Body of pancreas (tissue), 4 donors: Measurements from ENCODE around the gene CCL22. TPM values are rescaled to one million over a fixed set of nuclear protein-coding genes. Genes with fewer than 3 reads are reported as not detected.
"Not testable (repeated sequence)": the region's sequence is repeated elsewhere in the genome, so short reads cannot be mapped to it uniquely, and the experiment has no call there.

Experiments used
- ATAC-seq: fragments of 150-250 bp; one replicate; pipeline ENCODE4 v1.9.1; 2016
- DNase-seq, 4 donors: peaks; one replicate each; pipeline ENCODE4 v3.0.0-alpha.2; 2019
- H3K27ac ChIP-seq, 4 donors: fragments of 200-600 bp; sonication (generic); 1 replicate in 3 of 4; 2 replicates in 1 of 4; pipeline versions ENCODE4 v1.5.1 to v1.6.1; 2016 to 2019; ENCODE audit warnings: mild to moderate bottlenecking in 1 of 4, mixed read lengths in 1 of 4, moderate library complexity in 1 of 4
- H3K27me3 ChIP-seq, 2 donors: fragments of 200-600 bp; sonication (generic); one replicate each; pipeline ENCODE4 v1.6.0; 2016; ENCODE audit warnings: mild to moderate bottlenecking in 1 of 2
- H3K36me3 ChIP-seq, 2 donors: fragments of 200-600 bp; sonication (generic); replicated peaks in 1 of 2; 2 replicates each; pipeline ENCODE4 v1.5.1; 2016; ENCODE audit warnings: low read depth in 2 of 2; ENCODE audit not compliant: insufficient read depth in 1 of 2
- H3K4me1 ChIP-seq: fragments of 200-600 bp; sonication (generic); one replicate; pipeline ENCODE4 v1.6.0; 2016
- H3K4me3 ChIP-seq, 2 donors: fragments of 200-600 bp; sonication (generic); 1 replicate in 1 of 2; 2 replicates in 1 of 2; pipeline ENCODE4 v1.5.1; 2016 to 2019
- H3K9me3 ChIP-seq, 3 donors: fragments of 200-600 bp; sonication (generic); 1 replicate in 2 of 3; 2 replicates in 1 of 3; pipeline ENCODE4 v1.5.1; 2016
- CTCF ChIP-seq, 7 experiments: fragments of 450-650 bp in 4 of 7; fragments of 200-600 bp in 3 of 7; sonication (generic) in 3 of 7; IDR thresholded peaks; one replicate each; pipeline ENCODE4 v1.5.1; 2016 to 2019; ENCODE audit warnings: antibody characterized with exemption in 7 of 7
- POLR2A ChIP-seq, 3 donors: fragments of 450-650 bp; IDR thresholded peaks; one replicate each; pipeline ENCODE4 v1.6.1; 2016; ENCODE audit warnings: antibody characterized with exemption in 3 of 3, mild to moderate bottlenecking in 2 of 3
- WGBS, 2 donors: methylation state at CpG; one replicate each; pipeline ENCODE4 v1.1.5; 2017; 5-methylcytosine and 5-hydroxymethylcytosine counted together
- intact Hi-C: fragments of 100-400 bp; cut with DNase I; formaldehyde crosslinking; loops from one replicate; pipeline ENCODE4 v1.15.1; 2023
- total RNA-seq, 2 donors: library from RNA; depleted of rRNA; stranded (reverse); fragments of >200 nt; gene quantifications; one replicate each; pipeline ENCODE4 v1.1.0, GENCODE V29; 2016

CCL22 gene
- total RNA-seq, 2 donors from 2014 or later, result not detected

GRCh38 chr16:57341441-57342303, 16.9 kb upstream of the CCL22 start:
- Histone ChIP-seq H3K27me3 (no peaks in the 10 kb centered on the region), H3K4me3 (no peak overlapping the region), H3K36me3 (no peaks in the 10 kb centered on the region), H3K4me1 (no peaks in the 10 kb centered on the region), H3K27ac (no peak overlapping the region), H3K9me3 (no peaks in the 10 kb centered on the region)
- intact Hi-C loops, result no loop called here
- ATAC-seq (no peak), DNase-seq (peak in 2 of 4 donors; percentile 25 to 26)
- TF ChIP-seq CTCF (IDR thresholded peaks at IDR 0.05) (no peak), POLR2A (IDR thresholded peaks at IDR 0.05) (no peak)
- 73 to 74% methylated on average over 7 to 8 of the region's 8 CpGs for WGBS, 2 donors

- H3K4me1 ChIP-seq, H3K36me3 ChIP-seq, DNase-seq, H3K4me3 ChIP-seq, H3K27me3 ChIP-seq, H3K9me3 ChIP-seq, H3K27ac ChIP-seq, ATAC-seq, intact Hi-C loops: not testable (repeated sequence)
- WGBS, 2 donors, result 88 to 91% methylated on average over 9 of the region's 9 CpGs
These were observed 16.0 kb upstream of the CCL22 start for GRCh38 chr16:57342606-57343005.

GRCh38 chr16:57343221-57343620, 15.4 kb upstream of the CCL22 start:
- Histone ChIP-seq H3K27me3 (no peaks in the 10 kb centered on the region), H3K4me1 (no peaks in the 10 kb centered on the region), H3K36me3 (no peaks in the 10 kb centered on the region), H3K27ac (no peak overlapping the region), H3K9me3 (no peaks in the 10 kb centered on the region), H3K4me3 (no peak overlapping the region)
- intact Hi-C loops, result no loop called here
- ATAC-seq (no peak), DNase-seq (no peak)
- WGBS, 2 donors, result 82 to 87% methylated on average over 7 of the region's 7 CpGs
- TF ChIP-seq POLR2A (IDR thresholded peaks at IDR 0.05), result no peak
- TF ChIP-seq CTCF (IDR thresholded peaks at IDR 0.05), result no peak

- H3K4me3 ChIP-seq, DNase-seq, H3K27ac ChIP-seq, H3K4me1 ChIP-seq, H3K36me3 ChIP-seq, H3K9me3 ChIP-seq, intact Hi-C loops, ATAC-seq, H3K27me3 ChIP-seq: not testable (repeated sequence)
- WGBS, 2 donors, result 91 to 96% methylated on average over 5 of the region's 5 CpGs
These were observed 14.5 kb upstream of the CCL22 start for GRCh38 chr16:57344094-57344493.

- no peaks in the 10 kb centered on the region for H3K27me3 ChIP-seq
- TF ChIP-seq POLR2A (IDR thresholded peaks at IDR 0.05) (no peak), CTCF (IDR thresholded peaks at IDR 0.05) (no peak)
- no peaks in the 10 kb centered on the region for H3K9me3 ChIP-seq
- H3K36me3 ChIP-seq, result no peaks in the 10 kb centered on the region
- 60 to 74% methylated on average over 2 of the region's 2 CpGs for WGBS, 2 donors
- no peak overlapping the region for H3K27ac ChIP-seq
- DNase-seq, result no peak
- no peak for ATAC-seq
- H3K4me3 ChIP-seq, result no peak overlapping the region
- intact Hi-C loops, result no loop called here
- no peaks in the 10 kb centered on the region for H3K4me1 ChIP-seq
These were observed 13.6 kb upstream of the CCL22 start for GRCh38 chr16:57345021-57345420.
